NCI-H2196 treated with DMSO at 0.1 percent for 48 hours (cell line): ENCODE measurements around the gene SETBP1.

Source experiments
- DNase-seq: peaks from one replicate; lab custom pipeline; 2025; ENCODE audit not compliant: unreplicated experiment; lab: John Stamatoyannopoulos, UW

The SETBP1 gene

GRCh38 chr18:44680273-44681075 lies at the start of gene SETBP1:
Gene SETBP1 (plus strand): TSS chr18:44680888. CDS start chr18:44701347, 20,459 bp downstream.
- DNase-seq, result peak; percentile 49

DNA sequence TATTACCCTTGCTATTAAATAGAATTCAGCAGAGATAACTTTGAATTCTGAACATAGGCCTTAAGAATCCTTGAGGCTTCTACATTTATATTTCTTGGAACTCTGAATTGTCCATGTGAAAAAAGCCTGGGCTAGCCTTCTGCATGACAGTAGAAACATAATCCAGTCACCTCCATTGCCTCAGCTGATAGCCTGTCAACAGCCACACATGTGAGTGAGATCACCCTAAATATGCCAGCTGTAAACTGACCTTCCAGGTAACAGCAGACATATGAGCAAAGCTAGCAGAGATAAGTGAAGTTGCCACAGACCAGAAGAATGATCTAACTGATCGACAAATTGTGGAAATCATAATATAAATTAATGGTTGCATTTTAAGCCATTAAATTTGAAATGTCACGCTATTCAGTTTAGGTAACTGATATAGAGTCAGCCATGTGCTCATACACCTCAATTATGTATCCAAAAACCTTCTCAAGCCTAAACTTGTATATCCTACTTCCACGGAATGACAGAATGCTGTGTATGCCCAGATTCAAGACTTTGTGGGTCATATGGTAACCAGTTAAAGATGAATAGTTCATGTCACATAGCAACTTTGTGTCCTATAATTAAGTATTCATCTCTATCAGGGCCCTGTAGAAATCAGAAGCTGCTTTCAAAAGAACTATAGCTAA lies 48.1 kb upstream of the SETBP1 start:
- no peak for DNase-seq

DNA sequence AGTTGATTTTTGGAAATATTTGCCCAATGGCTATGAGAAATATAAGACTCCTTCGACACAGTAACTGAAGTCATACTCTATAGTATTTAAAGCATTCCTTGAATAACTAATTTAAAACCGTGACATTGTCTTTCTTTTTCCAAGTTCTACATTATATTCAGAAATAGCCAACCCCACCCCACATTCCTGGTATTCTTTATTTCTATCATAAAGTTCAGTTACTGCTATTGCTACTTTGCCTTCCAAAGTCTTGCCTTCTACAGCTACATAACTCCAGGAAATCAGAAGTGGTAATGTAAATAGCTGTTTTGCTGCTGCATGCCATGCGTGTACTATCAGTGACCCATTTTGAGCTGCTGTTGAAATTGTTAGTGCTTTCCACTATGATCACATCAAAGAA lies 45.1 kb upstream of the SETBP1 start:
- DNase-seq, result no peak

- no peak for DNase-seq
These were observed 44.4 kb upstream of the SETBP1 start for GRCh38 chr18:44636241-44636640.

DNA sequence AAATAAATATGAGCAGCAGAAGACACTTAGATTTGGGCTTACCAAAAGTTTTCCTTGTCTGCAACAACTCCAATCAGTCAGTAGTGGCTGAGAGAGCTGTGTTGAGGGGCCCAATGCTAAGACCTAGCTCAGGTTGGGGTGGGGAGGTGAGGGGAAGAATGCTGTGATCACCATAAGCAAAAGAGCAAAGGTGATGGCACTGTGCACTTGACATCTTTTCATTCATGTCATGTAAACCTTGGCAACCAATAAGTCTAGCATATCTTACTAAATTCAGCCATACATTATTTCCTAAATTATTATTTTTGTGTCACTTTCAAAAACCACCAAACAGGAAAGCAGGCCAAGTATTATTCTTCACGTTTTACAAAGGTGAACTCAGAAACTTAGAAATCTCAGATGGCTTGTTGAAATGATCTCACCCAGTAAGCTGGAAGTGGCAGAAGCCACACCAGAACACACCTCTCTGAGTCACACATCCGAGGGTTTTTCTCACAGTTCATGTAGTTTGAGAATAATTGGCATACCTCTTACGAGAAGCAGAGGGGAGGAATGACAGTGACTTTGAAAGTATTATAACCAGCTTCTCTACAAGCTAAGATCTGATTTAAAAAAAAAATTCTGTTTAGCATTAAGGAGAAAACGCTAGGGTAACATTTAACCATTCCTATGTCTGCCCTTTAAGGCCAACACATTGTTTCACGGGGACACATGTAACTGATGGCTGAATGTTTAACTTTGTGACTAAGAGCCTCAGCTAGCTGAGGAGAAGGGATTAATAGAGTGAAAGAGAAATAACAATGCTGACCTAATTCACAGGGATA lies 43.3 kb upstream of the SETBP1 start:
- DNase-seq, result no peak

- no peak for DNase-seq
These were observed 42.6 kb upstream of the SETBP1 start for GRCh38 chr18:44638034-44638540.

GRCh38 chr18:44638811-44639210 lies 41.9 kb upstream of the SETBP1 start:
- DNase-seq, result no peak

DNA sequence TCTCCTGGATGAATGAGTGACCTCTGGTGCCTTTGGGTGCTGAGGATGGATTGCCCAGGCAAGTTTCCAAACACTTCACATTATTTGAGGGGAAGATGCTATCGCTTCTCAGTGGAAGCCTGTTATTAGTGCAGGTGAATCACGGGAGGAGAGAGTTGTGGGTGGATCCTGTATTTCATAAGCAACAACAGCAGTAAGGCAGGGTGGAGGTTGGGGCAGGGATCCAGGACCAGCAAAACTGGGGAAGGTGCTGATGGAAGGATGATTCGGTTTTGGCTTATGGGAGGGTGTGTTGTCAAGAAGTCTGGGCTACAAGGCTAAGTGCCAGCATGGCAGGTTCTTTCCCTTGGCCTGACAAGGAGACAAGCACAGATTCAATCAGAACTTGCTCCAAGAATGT lies 37.7 kb upstream of the SETBP1 start:
- DNase-seq, result no peak

- no peak for DNase-seq
These were observed 29.2 kb upstream of the SETBP1 start for GRCh38 chr18:44651478-44651877.

GRCh38 chr18:44651918-44652572 lies 28.6 kb upstream of the SETBP1 start:
- DNase-seq, result no peak

GRCh38 chr18:44652722-44653121 lies 28.0 kb upstream of the SETBP1 start:
- no peak for DNase-seq

DNA sequence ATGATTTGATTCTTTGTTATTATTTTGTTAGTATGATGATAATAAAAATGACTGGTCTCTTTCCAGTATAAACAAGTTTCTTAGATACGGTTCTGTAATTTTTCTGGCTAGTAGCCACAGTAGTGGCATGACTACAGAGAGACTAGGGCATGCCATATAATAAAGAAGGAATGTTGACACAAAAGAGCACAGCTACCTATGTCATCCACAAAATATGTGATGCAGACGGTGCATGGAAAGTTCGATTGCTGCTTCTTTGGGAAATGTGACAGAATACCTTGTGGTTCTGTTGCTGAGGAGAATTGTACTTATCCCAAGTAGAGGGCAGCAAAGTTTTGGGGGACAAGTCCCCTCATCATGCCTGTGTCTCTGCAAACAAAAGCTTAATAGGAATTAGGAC lies 26.1 kb upstream of the SETBP1 start:
- DNase-seq, result no peak

GRCh38 chr18:44655435-44655834 lies 25.3 kb upstream of the SETBP1 start:
- DNase-seq, result no peak

GRCh38 chr18:44659771-44660170 lies 20.9 kb upstream of the SETBP1 start:
- DNase-seq, result no peak

GRCh38 chr18:44668270-44668975 lies 12.3 kb upstream of the SETBP1 start:
- DNase-seq, result no peak

DNA sequence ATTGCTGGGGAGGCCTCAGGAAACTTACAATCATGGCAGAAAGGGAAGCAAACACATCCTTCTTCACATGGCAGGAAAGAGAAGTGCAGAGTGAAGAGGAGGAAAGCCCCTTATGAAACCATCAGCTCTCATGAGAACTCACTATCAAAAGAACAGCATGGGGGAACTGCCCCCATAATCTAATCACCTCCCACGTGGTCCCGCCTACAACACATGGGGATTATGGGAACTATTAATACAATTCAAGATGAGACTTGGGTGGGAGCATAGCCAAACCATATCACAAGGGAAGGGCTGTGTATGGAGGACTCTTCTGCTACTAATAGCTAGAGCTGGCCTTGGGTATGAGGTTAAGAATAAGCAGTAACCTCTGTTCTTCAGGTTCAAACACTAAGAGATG lies 8.8 kb upstream of the SETBP1 start:
- DNase-seq, result no peak

- DNase-seq, result no peak
These were observed 8.2 kb upstream of the SETBP1 start for GRCh38 chr18:44672506-44672905.

- no peak for DNase-seq
These were observed 7.3 kb upstream of the SETBP1 start for GRCh38 chr18:44673256-44673880.

GRCh38 chr18:44677933-44678332 lies 2.8 kb upstream of the SETBP1 start:
- DNase-seq, result no peak

DNA sequence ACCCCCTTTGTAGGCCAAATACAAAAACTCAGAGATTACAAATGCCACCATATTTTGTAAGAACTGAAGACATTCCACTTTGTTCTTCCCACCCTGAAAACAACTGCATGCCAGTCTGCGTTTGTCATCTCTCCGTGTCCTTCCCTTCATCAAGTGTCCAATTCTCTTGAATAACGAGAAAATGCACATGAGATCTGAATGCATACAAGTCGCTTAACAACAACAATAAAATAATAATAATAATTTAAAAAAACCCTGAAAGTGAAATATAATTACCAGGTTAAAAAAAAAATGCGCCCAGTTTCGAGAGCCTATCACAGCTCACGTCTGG lies 2.0 kb upstream of the SETBP1 start:
- DNase-seq, result no peak
